Measurements from ENCODE around the gene FAAP100. TPM values are rescaled to one million over a fixed set of nuclear protein-coding genes. Genes with fewer than 3 reads are reported as not detected.

FAAP100 gene
- total RNA-seq, 6 experiments from 2014 or later, result 13.1 to 17.1 (median 15.2) TPM

DNA sequence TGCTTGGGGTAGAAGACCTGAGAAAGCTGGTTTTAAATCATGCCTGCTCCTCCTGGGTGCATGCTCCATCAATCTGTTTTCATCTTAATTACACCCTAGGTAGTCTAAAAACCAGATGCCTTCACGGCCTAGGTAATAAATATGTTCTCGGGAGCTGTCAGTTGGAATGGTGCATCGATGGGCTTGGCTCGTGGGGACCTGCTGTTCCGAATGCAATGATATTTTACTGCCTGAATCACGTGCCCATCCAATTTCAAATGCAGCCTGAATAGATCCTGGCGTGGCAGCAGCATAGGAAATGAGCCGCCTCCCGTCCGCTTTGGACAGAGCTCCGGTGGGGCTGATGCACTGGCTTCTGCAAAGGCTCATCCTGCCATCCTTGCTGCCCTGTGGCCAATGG lies 18.8 kb upstream of the FAAP100 start:
- DNase-seq, result no peak
- ATAC-seq, result no peak
- WGBS (ENCODE audit: insufficient coverage, low coverage, low lambda C conversion rate, missing lambda C conversion rate), result 89% methylated on average over 5 of the region's 11 CpGs
- no peak overlapping the region for H3K27ac ChIP-seq
- no peaks in the 10 kb centered on the region for H3K9me3 ChIP-seq
- H3K36me3 ChIP-seq, result peaks cover 0 to 62% (median 29%) of the 10 kb centered on the region in 4 donors
- TF ChIP-seq POLR2A (IDR thresholded peaks at IDR 0.05), result no peak
- TF ChIP-seq CTCF (IDR thresholded peaks at IDR 0.05), result no peak
- H3K4me1 ChIP-seq, result peaks cover 7 to 27% (median 16%) of the 10 kb centered on the region in 4 donors
- intact Hi-C loops (cut with DNase I), result no loop called here
- no peak overlapping the region for H3K4me3 ChIP-seq
- no peaks in the 10 kb centered on the region for H3K27me3 ChIP-seq

GRCh38 chr17:81569986-81570514 lies 17.9 kb upstream of the FAAP100 start:
- intact Hi-C loops (cut with DNase I), result no loop called here
- ATAC-seq (no peak), DNase-seq (no peak)
- no peaks in the 10 kb centered on the region for H3K9me3 ChIP-seq
- WGBS (ENCODE audit: insufficient coverage, low coverage, low lambda C conversion rate, missing lambda C conversion rate), result 100% methylated on average over 2 of the region's 18 CpGs
- no peak for TF ChIP-seq POLR2A (IDR thresholded peaks at IDR 0.05)
- no peak for TF ChIP-seq CTCF (IDR thresholded peaks at IDR 0.05)
- no peak overlapping the region for H3K27ac ChIP-seq
- H3K27me3 ChIP-seq, result no peaks in the 10 kb centered on the region
- peaks cover 7 to 26% (median 16%) of the 10 kb centered on the region in 4 donors for H3K4me1 ChIP-seq
- peaks cover 0 to 63% (median 36%) of the 10 kb centered on the region in 4 donors for H3K36me3 ChIP-seq
- no peak overlapping the region for H3K4me3 ChIP-seq

GRCh38 chr17:81568416-81568815 lies 16.3 kb upstream of the FAAP100 start:
- intact Hi-C loops (cut with DNase I), result no loop called here
- Histone ChIP-seq H3K9me3 (no peaks in the 10 kb centered on the region), H3K27me3 (no peaks in the 10 kb centered on the region), H3K4me1 (peaks cover 7 to 26% (median 16%) of the 10 kb centered on the region in 4 donors), H3K27ac (no peak overlapping the region), H3K4me3 (no peak overlapping the region), H3K36me3 (peaks cover 0 to 73% (median 44%) of the 10 kb centered on the region in 4 donors)
- no peak for ATAC-seq
- TF ChIP-seq POLR2A (IDR thresholded peaks at IDR 0.05), result no peak
- TF ChIP-seq CTCF (IDR thresholded peaks at IDR 0.05), result no peak
- no CpG with 5 or more reads among the region's 10 CpGs for WGBS (ENCODE audit: insufficient coverage, low coverage, low lambda C conversion rate, missing lambda C conversion rate)
- DNase-seq, result no peak

- peaks cover 7 to 26% (median 16%) of the 10 kb centered on the region in 4 donors for H3K4me1 ChIP-seq
- WGBS (ENCODE audit: insufficient coverage, low coverage, low lambda C conversion rate, missing lambda C conversion rate), result 12% methylated on average over 3 of the region's 4 CpGs
- H3K4me3 ChIP-seq, result no peak overlapping the region
- H3K36me3 ChIP-seq, result peaks cover 0 to 79% (median 44%) of the 10 kb centered on the region in 4 donors
- no peak for TF ChIP-seq POLR2A (IDR thresholded peaks at IDR 0.05)
- intact Hi-C loops (cut with DNase I), result no loop called here
- peak in 2 of 4 donors; percentile 25 to 37 for ATAC-seq
- peak overlapping the region; percentile 7 to 57 (median 26) for H3K27ac ChIP-seq
- H3K27me3 ChIP-seq, result no peaks in the 10 kb centered on the region
- H3K9me3 ChIP-seq, result no peaks in the 10 kb centered on the region
- DNase-seq, result no peak
Measured at GRCh38 chr17:81567191-81567590, 15.0 kb upstream of the FAAP100 start.

DNA sequence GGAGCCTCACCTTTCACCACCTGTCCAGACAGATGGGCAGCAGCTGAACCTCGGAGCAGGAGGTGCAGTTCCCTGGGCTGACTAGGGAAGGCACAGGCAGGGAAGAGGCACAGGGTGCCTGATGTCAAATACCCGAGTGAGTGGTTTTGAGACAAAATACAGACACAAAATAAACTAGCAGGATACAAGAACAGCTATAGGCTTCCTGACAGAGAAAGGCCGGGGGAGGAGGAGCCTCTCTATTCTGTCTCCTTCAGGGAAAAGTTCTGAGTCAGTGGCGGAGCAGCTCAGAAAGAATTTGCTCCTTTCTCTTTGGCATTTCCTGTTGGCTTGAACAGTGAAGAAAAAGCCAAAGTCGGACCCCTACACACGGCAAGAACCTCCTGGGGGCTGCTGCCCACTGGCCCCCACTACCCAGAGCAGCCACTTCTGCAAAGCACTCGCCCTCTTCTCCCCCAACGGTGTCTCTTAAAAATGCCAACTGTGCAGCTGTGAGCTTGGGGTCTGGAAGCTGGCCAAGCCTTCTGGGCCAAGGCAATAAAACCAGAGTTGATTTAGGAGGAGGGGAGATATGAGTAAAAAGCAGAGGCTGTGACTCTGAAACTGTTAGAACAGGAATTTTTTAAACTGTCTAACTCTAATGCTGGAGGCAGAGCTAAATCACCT lies 14.4 kb upstream of the FAAP100 start:
- WGBS (ENCODE audit: insufficient coverage, low coverage, low lambda C conversion rate, missing lambda C conversion rate), result 5% methylated on average over 7 of the region's 8 CpGs
- intact Hi-C loops (cut with DNase I), result no loop called here
- TF ChIP-seq POLR2A (IDR thresholded peaks at IDR 0.05) (no peak), CTCF (IDR thresholded peaks at IDR 0.05) (no peak)
- H3K27me3 ChIP-seq, result no peaks in the 10 kb centered on the region
- peak overlapping the region in 1 of 3 donors; percentile 12 for H3K4me3 ChIP-seq
- no peaks in the 10 kb centered on the region for H3K9me3 ChIP-seq
- H3K27ac ChIP-seq, result peak overlapping the region; percentile 26 to 60 (median 57)
- ATAC-seq (peak; percentile 67 to 80 (median 74)), DNase-seq (peak; percentile 74 to 84 (median 77))
- peaks cover 7 to 26% (median 16%) of the 10 kb centered on the region in 4 donors for H3K4me1 ChIP-seq
- H3K36me3 ChIP-seq, result peaks cover 0 to 80% (median 45%) of the 10 kb centered on the region in 4 donors

Data from right lobe of liver (tissue), 6 donors.